H1 (cell line): ENCODE data around the gene MYD88. TPM values are rescaled to one million over a fixed set of nuclear protein-coding genes. Genes with fewer than 3 reads are reported as not detected.

Source experiments
- CTCF ChIA-PET: fragments of 300-600 bp; sonication (Branson Sonifier 250); formaldehyde crosslinking; loops from one replicate; lab custom pipeline; 2021; ENCODE audit not compliant: partially characterized antibody; lab: Charles Lee
- POLR2A ChIA-PET: fragments of 300-600 bp; sonication (Branson Sonifier 250); formaldehyde crosslinking; loops from one replicate; lab custom pipeline; 2021; ENCODE audit warnings: inconsistent platforms; ENCODE audit not compliant: partially characterized antibody; lab: Charles Lee
- DNase-seq, 2 experiments: peaks; one replicate each; pipeline versions ENCODE4 v3.0.0 to v3.0.0-alpha.2; 2010 to 2022; ENCODE audit warnings: low spot score in 2 of 2, low read depth in 1 of 2, mixed read lengths in 1 of 2
- FAIRE-seq: peaks from 2 replicates; lab custom pipeline; 2011; peaks lifted over from hg19 to GRCh38; lab: Jason Lieb, UNC
- H2AFZ ChIP-seq: 2 replicates; pipeline ENCODE4 v1.8.1; 2012; ENCODE audit warnings: low read length, inconsistent platforms
- H2AK5ac ChIP-seq: 2 replicates; pipeline ENCODE4 v1.6.1; 2013; ENCODE audit warnings: low read depth, low read length
- H2BK120ac ChIP-seq: replicated peaks from 2 replicates; pipeline ENCODE3; 2013; ENCODE audit warnings: low read depth, low read length, inconsistent platforms
- H2BK12ac ChIP-seq: 2 replicates; pipeline ENCODE4 v1.6.1; 2013; ENCODE audit warnings: low read depth, low read length
- H2BK15ac ChIP-seq: 2 replicates; pipeline ENCODE4 v1.6.1; 2013; ENCODE audit warnings: low read length
- H2BK20ac ChIP-seq: 2 replicates; pipeline ENCODE4 v1.6.1; 2013; ENCODE audit warnings: low read length
- H2BK5ac ChIP-seq: 2 replicates; pipeline ENCODE4 v1.6.1; 2013; ENCODE audit warnings: low read depth, low read length
- H3K14ac ChIP-seq: 2 replicates; pipeline ENCODE4 v1.6.1; 2013; ENCODE audit warnings: inconsistent platforms; ENCODE audit not compliant: insufficient read length
- H3K18ac ChIP-seq: 2 replicates; pipeline ENCODE4 v1.6.1; 2013; ENCODE audit warnings: low read length; ENCODE audit errors: extremely low read depth
- H3K23ac ChIP-seq: 2 replicates; pipeline ENCODE4 v1.6.1; 2013; ENCODE audit warnings: inconsistent platforms; ENCODE audit not compliant: insufficient read length
- H3K23me2 ChIP-seq: 2 replicates; pipeline ENCODE4 v1.6.1; 2013; ENCODE audit warnings: low read depth, low read length
- H3K27ac ChIP-seq: 2 replicates; pipeline ENCODE4 v1.6.1; 2011; ENCODE audit warnings: low read depth, low read length, inconsistent platforms
- H3K27me3 ChIP-seq, 4 experiments: replicated peaks in 1 of 4; 1 replicate in 1 of 4; 2 replicates in 3 of 4; pipeline versions ENCODE4 v1.6.1 to v1.8.1; 2011 to 2013; ENCODE audit warnings: low read length in 3 of 4, mild to moderate bottlenecking in 3 of 4, inconsistent platforms in 2 of 4, mixed read lengths in 2 of 4, moderate library complexity in 1 of 4; ENCODE audit not compliant: control insufficient read depth in 3 of 4, insufficient read depth in 3 of 4; ENCODE audit errors: extremely low read depth in 1 of 4
- H3K36me3 ChIP-seq, 4 experiments: 2 replicates each; pipeline versions ENCODE4 v1.6.1 to v1.8.1; 2011 to 2013; ENCODE audit warnings: mild to moderate bottlenecking in 4 of 4, low read length in 3 of 4, moderate library complexity in 2 of 4, control low read depth in 1 of 4, inconsistent platforms in 1 of 4; ENCODE audit not compliant: insufficient read depth in 4 of 4, control insufficient read depth in 2 of 4
- H3K4ac ChIP-seq: replicated peaks from 2 replicates; pipeline ENCODE3; 2013; ENCODE audit warnings: low read length, low read depth, mixed read lengths, inconsistent platforms; ENCODE audit not compliant: insufficient read length
- H3K4me1 ChIP-seq, 4 experiments: replicated peaks in 1 of 4; 1 replicate in 1 of 4; 2 replicates in 3 of 4; pipeline versions ENCODE4 v1.6.1 to v1.8.1; 2011 to 2013; ENCODE audit warnings: low read length in 3 of 4, inconsistent platforms in 2 of 4, mixed read lengths in 1 of 4; ENCODE audit not compliant: insufficient read depth in 4 of 4, control insufficient read depth in 3 of 4
- H3K4me2 ChIP-seq, 2 experiments: 2 replicates each; pipeline versions ENCODE4 v1.6.1 to v1.8.1; 2011 to 2013; ENCODE audit warnings: low read depth in 2 of 2, low read length in 2 of 2, control low read depth in 1 of 2, inconsistent platforms in 1 of 2, mild to moderate bottlenecking in 1 of 2; ENCODE audit not compliant: insufficient read depth in 1 of 2
- H3K4me3 ChIP-seq, 4 experiments: fragments of 200-600, 300-600 bp in 1 of 4; sonication (generic), shearing (Covaris generic), sonication (Bioruptor Twin) in 1 of 4; 2 replicates each; pipeline versions ENCODE4 v1.5.1 to v1.8.1; 2011 to 2016; ENCODE audit warnings: low read length in 4 of 4, low read depth in 3 of 4, control low read depth in 2 of 4, inconsistent platforms in 2 of 4, mild to moderate bottlenecking in 2 of 4, mixed read lengths in 1 of 4, moderate library complexity in 1 of 4; ENCODE audit not compliant: insufficient read depth in 2 of 4; ENCODE audit errors: extremely low read depth in 1 of 4
- H3K56ac ChIP-seq: replicated peaks from 2 replicates; pipeline ENCODE3; 2013; ENCODE audit warnings: low read depth, mild to moderate bottlenecking, mixed read lengths, low read length, inconsistent platforms; ENCODE audit not compliant: insufficient read length
- H3K79me1 ChIP-seq: 2 replicates; pipeline ENCODE4 v1.6.1; 2013; ENCODE audit warnings: low read depth, low read length, control low read depth
- H3K79me2 ChIP-seq, 2 experiments: 2 replicates each; pipeline versions ENCODE4 v1.6.1 to v1.8.1; 2012 to 2013; ENCODE audit warnings: low read length in 2 of 2, mild to moderate bottlenecking in 2 of 2, inconsistent platforms in 1 of 2; ENCODE audit not compliant: insufficient read depth in 2 of 2, control insufficient read depth in 1 of 2
- H3K9ac ChIP-seq, 4 experiments: replicated peaks in 1 of 4; 1 replicate in 1 of 4; 2 replicates in 3 of 4; pipeline versions ENCODE4 v1.6.1 to v1.8.1; 2011 to 2013; ENCODE audit warnings: low read depth in 3 of 4, low read length in 3 of 4, control low read depth in 2 of 4, mild to moderate bottlenecking in 2 of 4, moderate library complexity in 2 of 4, inconsistent platforms in 1 of 4; ENCODE audit errors: extremely low read depth in 1 of 4
- H3K9me3 ChIP-seq, 2 experiments: 2 replicates each; pipeline versions ENCODE4 v1.6.1 to v1.8.1; 2012 to 2013; ENCODE audit warnings: mild to moderate bottlenecking in 2 of 2, moderate library complexity in 2 of 2, control low read depth in 1 of 2, inconsistent platforms in 1 of 2, low read depth in 1 of 2, low read length in 1 of 2, mixed read lengths in 1 of 2; ENCODE audit not compliant: insufficient read depth in 2 of 2
- H4K20me1 ChIP-seq, 2 experiments: replicated peaks in 1 of 2; 2 replicates each; pipeline versions ENCODE3 to v1.8.1; 2011 to 2013; ENCODE audit warnings: inconsistent platforms in 2 of 2, low read length in 2 of 2, mild to moderate bottlenecking in 1 of 2; ENCODE audit not compliant: insufficient read depth in 2 of 2, control insufficient read depth in 1 of 2
- H4K5ac ChIP-seq: 2 replicates; pipeline ENCODE4 v1.6.1; 2013; ENCODE audit warnings: low read length, low read depth, mixed read lengths, inconsistent platforms; ENCODE audit not compliant: insufficient read length
- H4K8ac ChIP-seq: 2 replicates; pipeline ENCODE4 v1.8.0; 2013; ENCODE audit warnings: mild to moderate bottlenecking, moderate library complexity, low read length, inconsistent platforms; ENCODE audit not compliant: insufficient read depth; ENCODE audit errors: extremely low read depth
- H4K91ac ChIP-seq: replicated peaks from 2 replicates; pipeline ENCODE3; 2013; ENCODE audit warnings: low read length, mixed read lengths, inconsistent platforms; ENCODE audit not compliant: insufficient read length
- PHF8 ChIP-seq: fragments of 200-600 bp; sonication (generic); conservative IDR thresholded peaks from 2 replicates; pipeline ENCODE4 v1.7.1; 2012; ENCODE audit warnings: low read depth, mild to moderate bottlenecking, inconsistent platforms, low read length, moderate library complexity
- RFX5 ChIP-seq: IDR thresholded peaks from 2 replicates; pipeline ENCODE4 v1.6.1; 2011; ENCODE audit warnings: low read depth, low read length, improper control_type of control experiment, borderline replicate concordance
- SRF ChIP-seq: IDR thresholded peaks from 2 replicates; pipeline ENCODE4 v1.6.1; 2011; ENCODE audit warnings: mild to moderate bottlenecking, low read depth, low read length, moderate library complexity
- WGBS, 2 experiments: shearing (Covaris generic) in 1 of 2; methylation state at CpG; one replicate each; pipeline versions ENCODE4 v1.1.6 to v1.1.7; 2013 to 2015; ENCODE audit warnings: low lambda C conversion rate in 2 of 2, mixed read lengths in 2 of 2, inconsistent platforms in 1 of 2, low coverage in 1 of 2, missing lambda C conversion rate in 1 of 2; ENCODE audit not compliant: insufficient replicate concordance in 2 of 2, insufficient coverage in 1 of 2, insufficient read length in 1 of 2; ENCODE audit errors: extremely low coverage in 1 of 2, missing lambda C conversion rate in 1 of 2; 5-methylcytosine and 5-hydroxymethylcytosine counted together
- polyA plus RNA-seq, 7 experiments: library from polyadenylated mRNA; depleted of rRNA in 3 of 7; stranded (reverse) in 5 of 7; unstranded in 2 of 7; fragments of >200 nt in 5 of 7; fragments of 200-250 nt in 2 of 7; gene quantifications; 1 replicate in 5 of 7; 2 replicates in 1 of 7; 4 replicates in 1 of 7; pipeline versions ENCODE4 v1.2.1 to v1.2.3, GENCODE V29; 2011 to 2013; ENCODE audit warnings: missing spikeins in 2 of 7, mixed read lengths in 2 of 7
- total RNA-seq: library from RNA; stranded (reverse); fragmentation: NEBNext Ultra II Directional; extraction: Animal tissue kit (Norgen Biotek cat#: 25700); gene quantifications from 2 replicates; pipeline ENCODE4 v1.2.1, GENCODE V29; 2021

The MYD88 gene
- total and polyA plus RNA-seq, 2 of the 8 experiments (the other 6 are each of a cell fraction or from before 2014, with no cell fraction given) = 22.1 to 22.5 TPM

- H3K79me2 ChIP-seq = peaks cover 0 to 8% of the 10 kb centered on the region in 2 experiments; a peak in 1 of 4 replicates
- ChIA-PET CTCF (interaction anchor here (2.4 to 8.1 kb wide), 2 partner anchors 11 to 20 kb away, joined by 6 to 52 read pairs; no protein-coding TSS in a partner anchor), POLR2A (interaction anchor here (1.2 to 1.3 kb wide), 2 partner anchors 15 to 22 kb away, joined by 3 read pairs; no protein-coding TSS in a partner anchor)
- no peak overlapping the region for H3K56ac ChIP-seq
- no peak overlapping the region for H3K9ac ChIP-seq
- H2AFZ ChIP-seq = no peak overlapping the region
- H2BK15ac ChIP-seq = no peak overlapping the region
- H2BK12ac ChIP-seq = no peak overlapping the region
- peaks cover 3 to 11% (median 8%) of the 10 kb centered on the region in 4 experiments; a peak in 4 of 8 replicates for H3K36me3 ChIP-seq
- no peak overlapping the region for H3K4me3 ChIP-seq
- no peak overlapping the region for H2AK5ac ChIP-seq
- H3K79me1 ChIP-seq = no peaks in the 10 kb centered on the region
- H3K27me3 ChIP-seq = no peaks in the 10 kb centered on the region
- H3K23me2 ChIP-seq = peaks cover 14% of the 10 kb centered on the region
- H3K14ac ChIP-seq = no peak overlapping the region
- TF ChIP-seq RFX5 = no peak
- no peak for TF ChIP-seq PHF8
- TF ChIP-seq SRF = no peak
- 95% methylated on average over 1 of the region's 1 CpG; no CpG with 5 or more reads in 1 of the 2 experiments for WGBS, 2 experiments
- no peak overlapping the region for H3K18ac ChIP-seq
- H4K91ac ChIP-seq = no peak overlapping the region
- no peaks in the 10 kb centered on the region for H3K9me3 ChIP-seq
- no peak overlapping the region for H2BK20ac ChIP-seq
- H4K5ac ChIP-seq = no peak overlapping the region
- no peaks in the 10 kb centered on the region for H4K20me1 ChIP-seq
- no peak overlapping the region for H4K8ac ChIP-seq
- DNase-seq (no peak), FAIRE-seq (no peak)
- H2BK120ac ChIP-seq = no peak overlapping the region
- no peak overlapping the region for H3K27ac ChIP-seq
- no peak overlapping the region for H3K23ac ChIP-seq
- H3K4me2 ChIP-seq = no peak overlapping the region
- H2BK5ac ChIP-seq = no peak overlapping the region
- no peak overlapping the region for H3K4ac ChIP-seq
- peaks cover 5 to 9% (median 7%) of the 10 kb centered on the region in 4 experiments for H3K4me1 ChIP-seq
Measured at GRCh38 chr3:38142959-38143358, 4.5 kb downstream of the MYD88 start.
